ENCODE measurements around the gene GPR137B.

- no peak for TF ChIP-seq CTCF (IDR thresholded peaks at IDR 0.05; ENCODE audit: poor library complexity)
- TF ChIP-seq EZH2phosphoT487 (IDR thresholded peaks at IDR 0.05; ENCODE audit: low read depth, severe bottlenecking, unreplicated experiment), result no peak
These were observed 72.4 kb downstream of the GPR137B start for GRCh38 chr1:236214761-236215160.

Measured in hepatocyte (in vitro differentiated cells).